GM12878 (cell line): Measurements from ENCODE around the gene DHRS4. TPM values are rescaled to one million over a fixed set of nuclear protein-coding genes. Genes with fewer than 3 reads are reported as not detected.
A peak's percentile ranks its signal among the peaks of the same experiment; 100 is the strongest.
"Not testable (repeated sequence)": the region's sequence is repeated elsewhere in the genome, so short reads cannot be mapped to it uniquely, and the experiment has no call there.

Experiments used
- ATAC-seq: fragments of 200-7000 bp; cut with Tn5 transposase; 3 replicates; pipeline ENCODE4 v1.9.1; 2020; ENCODE audit warnings: mild to moderate bottlenecking, moderate library complexity
- BruUV-seq: library from RNA; stranded (reverse); fragments of 400-500 nt; replicated peaks from 2 replicates; lab custom pipeline; 2021; lab: Mats Ljungman, UMichigan
- CTCF ChIA-PET: fragments of 300-600 bp; sonication (Branson Sonifier 250); formaldehyde crosslinking; extraction: SDS; loops from one replicate; lab custom pipeline; 2021; ENCODE audit warnings: inconsistent platforms; lab: Yijun Ruan, JAX
- POLR2A ChIA-PET: fragments of 350-600 bp; formaldehyde crosslinking; extraction: SDS; loops from one replicate; lab custom pipeline; 2021; ENCODE audit warnings: inconsistent platforms; lab: Charles Lee
- RAD21 ChIA-PET: fragments of 300-600 bp; sonication (Branson Sonifier 250); formaldehyde crosslinking; loops from one replicate; lab custom pipeline; 2023; ENCODE audit warnings: antibody characterized with exemption; ENCODE audit not compliant: unreplicated experiment; lab: Charles Lee
- SMC1A ChIA-PET: fragments of 300-600 bp; sonication (Branson Sonifier 250); formaldehyde crosslinking; loops from one replicate; lab custom pipeline; 2023; ENCODE audit not compliant: unreplicated experiment, uncharacterized antibody; lab: Charles Lee
- DNase-seq: peaks from one replicate; pipeline ENCODE4 v3.0.0-alpha.2; 2011; ENCODE audit warnings: low read depth, low spot score
- FAIRE-seq: peaks from 3 replicates; lab custom pipeline; 2011; peaks lifted over from hg19 to GRCh38; lab: Jason Lieb, UNC
- H2AFZ ChIP-seq: 2 replicates; pipeline ENCODE4 v1.6.0; 2011; ENCODE audit warnings: low read depth, low read length, control low read depth; ENCODE audit not compliant: control insufficient read depth
- H3K27ac ChIP-seq: 2 replicates; pipeline ENCODE4 v1.5.1; 2011; ENCODE audit warnings: control low read depth; ENCODE audit not compliant: control insufficient read depth, insufficient read depth
- H3K27me3 ChIP-seq, 2 experiments: replicated peaks in 1 of 2; 2 replicates each; pipeline versions ENCODE4 v1.6.0 to v1.6.1; 2011; ENCODE audit warnings: low read length in 1 of 2; ENCODE audit not compliant: control insufficient read depth in 2 of 2, insufficient read depth in 2 of 2
- H3K36me3 ChIP-seq, 2 experiments: 2 replicates each; pipeline ENCODE4 v1.5.1; 2011; ENCODE audit warnings: low read length in 1 of 2; ENCODE audit not compliant: control insufficient read depth in 2 of 2, insufficient read depth in 2 of 2
- H3K4me1 ChIP-seq: 2 replicates; pipeline ENCODE4 v1.6.1; 2011; ENCODE audit warnings: mild to moderate bottlenecking, low read length, moderate library complexity, mixed read lengths; ENCODE audit not compliant: control insufficient read depth, insufficient read depth
- H3K4me2 ChIP-seq: 2 replicates; pipeline ENCODE4 v1.6.0; 2011; ENCODE audit warnings: control low read depth; ENCODE audit not compliant: control insufficient read depth, insufficient read depth
- H3K4me3 ChIP-seq: fragments of 200-600 bp; sonication (generic); 2 replicates; pipeline ENCODE4 v1.5.1; 2016
- H3K79me2 ChIP-seq: 2 replicates; pipeline ENCODE4 v1.6.0; 2011; ENCODE audit warnings: low read length; ENCODE audit not compliant: control insufficient read depth, insufficient read depth
- H3K9ac ChIP-seq: 2 replicates; pipeline ENCODE4 v1.8.0; 2011; ENCODE audit warnings: low read length, control low read depth, mixed read lengths; ENCODE audit not compliant: control insufficient read depth, insufficient read depth
- H3K9me3 ChIP-seq: replicated peaks from 3 replicates; pipeline ENCODE4 v1.5.1; 2011; ENCODE audit warnings: mild to moderate bottlenecking, low read length; ENCODE audit not compliant: control insufficient read depth, insufficient read depth
- H4K20me1 ChIP-seq: 2 replicates; pipeline ENCODE4 v1.6.0; 2011; ENCODE audit not compliant: control insufficient read depth, insufficient read depth
- EZH2 ChIP-seq: IDR thresholded peaks from 2 replicates; pipeline ENCODE4 v1.6.1; 2012; ENCODE audit warnings: low read depth, mild to moderate bottlenecking, control low read depth, inconsistent platforms, low read length, borderline replicate concordance; ENCODE audit not compliant: control insufficient read depth
- WGBS: methylation state at CpG from one replicate; pipeline ENCODE4 v1.1.6; 2016; ENCODE audit warnings: low lambda C conversion rate; ENCODE audit not compliant: insufficient replicate concordance, insufficient coverage; ENCODE audit errors: missing lambda C conversion rate; 5-methylcytosine and 5-hydroxymethylcytosine counted together
- in situ Hi-C: fragments of 300-500 bp; cut with MboI; formaldehyde crosslinking; loops from 9 replicates; pipeline ENCODE4 v1.14.3; 2018; ENCODE audit warnings: mixed read lengths
- intact Hi-C: fragments of 100-400 bp; cut with micrococcal nuclease; formaldehyde crosslinking; loops from one replicate; pipeline ENCODE4 v1.14.2; 2022; ENCODE audit not compliant: unreplicated experiment
- polyA plus RNA-seq, 11 experiments: library from polyadenylated mRNA; depleted of rRNA in 4 of 11; unstranded in 6 of 11; stranded (reverse) in 5 of 11; fragments of >200 nt; fragmentation: Nextera tagmentation in 4 of 11; fragmentation: Illumina TruSeq in 1 of 11; extraction: Ambion mirVana in 4 of 11; extraction: Trizol in 1 of 11; gene quantifications; 1 replicate in 1 of 11; 2 replicates in 10 of 11; pipeline versions ENCODE4 v1.2.1 to v1.2.3, GENCODE V29; 2011 to 2016; ENCODE audit warnings: inconsistent platforms in 2 of 11, missing spikeins in 2 of 11, low read depth in 1 of 11
- total RNA-seq, 4 experiments: library from RNA; depleted of rRNA in 3 of 4; stranded (reverse); fragments of >200 nt in 3 of 4; fragmentation: Illumina TruSeq in 1 of 4; extraction: Trizol in 1 of 4; gene quantifications; 2 replicates each; pipeline versions ENCODE4 v1.2.1 to v1.2.3, GENCODE V29; 2013 to 2021

Gene DHRS4
- total and polyA plus RNA-seq, 10 of the 15 experiments (the other 5 are each of a cell fraction or from before 2014, with no cell fraction given) = 2.4 to 38.1 (median 22.2) TPM

- no peak overlapping the region for H3K4me2 ChIP-seq
- H3K9ac ChIP-seq = no peak overlapping the region
- in situ Hi-C loops = no loop called here
- no peak for ATAC-seq
- H3K79me2 ChIP-seq = peaks cover 2% of the 10 kb centered on the region; the same call in 1 of the 2 replicates
- H3K4me1 ChIP-seq = no peaks in the 10 kb centered on the region
- H3K9me3 ChIP-seq = no peaks in the 10 kb centered on the region; the same call in 2 of the 3 replicates
- FAIRE-seq = no peak
- 85% methylated on average over 8 of the region's 8 CpGs for WGBS
- H3K36me3 ChIP-seq = no peaks in the 10 kb centered on the region
- H3K27me3 ChIP-seq = no peaks in the 10 kb centered on the region
- ChIA-PET POLR2A (no interaction called here), SMC1A (no interaction called here), CTCF (interaction anchor here (2.0 kb wide), 1 partner anchor 320 kb away, joined by 8 read pairs; no protein-coding TSS in a partner anchor)
- no TSS peak for BruUV-seq
- no peak overlapping the region for H3K4me3 ChIP-seq
- H2AFZ ChIP-seq = no peak overlapping the region
- intact Hi-C loops = loop anchor here (5.0 kb wide), 1 partner anchor 364 kb away; no protein-coding TSS in a partner anchor
- DNase-seq = no peak
- H4K20me1 ChIP-seq = no peaks in the 10 kb centered on the region
- no peak for TF ChIP-seq EZH2
- TF ChIP-seq, all 136 proteins: peak for 0
- RAD21 ChIA-PET = no interaction called here
- H3K27ac ChIP-seq = no peak overlapping the region
Observed at GRCh38 chr14:23951590-23952201, 1.9 kb upstream of the DHRS4 start.

- WGBS = 33% methylated on average over 6 of the region's 6 CpGs
- BruUV-seq, DNase-seq, in situ Hi-C loops, POLR2A ChIA-PET, H3K36me3 ChIP-seq, H3K27me3 ChIP-seq, H3K4me1 ChIP-seq, H4K20me1 ChIP-seq, H3K79me2 ChIP-seq, FAIRE-seq, H3K9me3 ChIP-seq: not testable (repeated sequence)
- ChIA-PET CTCF (interaction anchor here (0.6 to 2.0 kb wide), 5 partner anchors 58 to 1632 kb away, joined by 3 to 8 read pairs (median 3); no protein-coding TSS in a partner anchor), SMC1A (interaction anchor here (0.7 kb wide), 3 partner anchors 22 to 138 kb away, joined by 3 read pairs; no protein-coding TSS in a partner anchor), RAD21 (interaction anchor here (0.9 to 1.3 kb wide), 2 partner anchors 44 to 321 kb away, joined by 3 read pairs; no protein-coding TSS in a partner anchor)
- Histone ChIP-seq H2AFZ (peak overlapping the region; percentile 78), H3K4me3 (peak overlapping the region; percentile 73), H3K4me2 (peak overlapping the region; percentile 75), H3K27ac (peak overlapping the region; percentile 78; the same call in 1 of the 2 replicates), H3K9ac (peak overlapping the region; percentile 81; the same call in 1 of the 2 replicates)
- intact Hi-C loops = loop anchor here (5.0 kb wide), 1 partner anchor 366 kb away; no protein-coding TSS in a partner anchor
- peak; percentile 1; the same call in 2 of the 3 replicates for ATAC-seq
Observed at GRCh38 chr14:23953116-23953463, 480 bp upstream of the DHRS4 start.
